NB4 (cell line): ENCODE measurements around the gene ALDOB.

Experiments
- MYC ChIP-seq: IDR thresholded peaks from 2 replicates; pipeline ENCODE4 v1.6.1; 2011; ENCODE audit warnings: low read depth, low read length
- POLR2A ChIP-seq: IDR thresholded peaks from 2 replicates; pipeline ENCODE4 v1.6.1; 2011; ENCODE audit warnings: mild to moderate bottlenecking; ENCODE audit not compliant: insufficient read length; ENCODE audit errors: extremely low read depth
- TF ChIP-seq, protein P1 (sequence below): IDR thresholded peaks from one replicate; pipeline ENCODE4 v1.5.1; 2012; ENCODE audit warnings: low read depth, low read length
- TF ChIP-seq, protein P2 (sequence below): IDR thresholded peaks from 2 replicates; pipeline ENCODE4 v1.6.1; 2011; ENCODE audit warnings: low read depth, low read length

DNA sequence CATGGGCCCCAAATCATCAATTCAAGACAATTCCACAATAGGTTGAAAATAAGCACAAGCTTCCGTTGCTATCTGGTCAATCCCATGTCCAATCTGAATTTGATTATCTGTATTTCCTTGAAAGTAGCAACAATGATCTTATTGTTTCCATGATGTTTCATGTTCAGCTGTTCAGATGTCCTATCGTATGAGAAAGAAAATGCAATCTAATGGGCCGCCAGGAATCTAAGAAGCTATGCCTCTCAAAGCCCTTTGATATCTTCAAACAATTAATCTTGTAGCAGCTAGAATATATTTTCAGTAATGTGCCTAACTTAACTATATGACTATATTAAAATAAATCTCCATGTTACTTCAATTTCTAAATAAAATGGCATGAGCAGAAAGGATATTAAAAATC lies 32.1 kb upstream of the ALDOB start:
- TF ChIP-seq POLR2A (no peak), MYC (no peak)
- TF ChIP-seq, protein P1, sequence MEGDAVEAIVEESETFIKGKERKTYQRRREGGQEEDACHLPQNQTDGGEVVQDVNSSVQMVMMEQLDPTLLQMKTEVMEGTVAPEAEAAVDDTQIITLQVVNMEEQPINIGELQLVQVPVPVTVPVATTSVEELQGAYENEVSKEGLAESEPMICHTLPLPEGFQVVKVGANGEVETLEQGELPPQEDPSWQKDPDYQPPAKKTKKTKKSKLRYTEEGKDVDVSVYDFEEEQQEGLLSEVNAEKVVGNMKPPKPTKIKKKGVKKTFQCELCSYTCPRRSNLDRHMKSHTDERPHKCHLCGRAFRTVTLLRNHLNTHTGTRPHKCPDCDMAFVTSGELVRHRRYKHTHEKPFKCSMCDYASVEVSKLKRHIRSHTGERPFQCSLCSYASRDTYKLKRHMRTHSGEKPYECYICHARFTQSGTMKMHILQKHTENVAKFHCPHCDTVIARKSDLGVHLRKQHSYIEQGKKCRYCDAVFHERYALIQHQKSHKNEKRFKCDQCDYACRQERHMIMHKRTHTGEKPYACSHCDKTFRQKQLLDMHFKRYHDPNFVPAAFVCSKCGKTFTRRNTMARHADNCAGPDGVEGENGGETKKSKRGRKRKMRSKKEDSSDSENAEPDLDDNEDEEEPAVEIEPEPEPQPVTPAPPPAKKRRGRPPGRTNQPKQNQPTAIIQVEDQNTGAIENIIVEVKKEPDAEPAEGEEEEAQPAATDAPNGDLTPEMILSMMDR: no peak
- TF ChIP-seq, protein P2, sequence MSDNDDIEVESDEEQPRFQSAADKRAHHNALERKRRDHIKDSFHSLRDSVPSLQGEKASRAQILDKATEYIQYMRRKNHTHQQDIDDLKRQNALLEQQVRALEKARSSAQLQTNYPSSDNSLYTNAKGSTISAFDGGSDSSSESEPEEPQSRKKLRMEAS: no peak
